GM12878 (cell line): ENCODE measurements around the gene MEF2D. TPM values are rescaled to one million over a fixed set of nuclear protein-coding genes. Genes with fewer than 3 reads are reported as not detected.

Experiments
- CUX1 ChIP-seq: IDR thresholded peaks from 2 replicates; pipeline ENCODE4 v1.6.1; 2012; ENCODE audit warnings: improper control_type of control experiment, low read depth, low read length; ENCODE audit not compliant: insufficient replicate concordance
- EGR1 ChIP-seq, 2 experiments: IDR thresholded peaks; 1 replicate in 1 of 2; 2 replicates in 1 of 2; pipeline ENCODE4 v1.6.1; 2011 to 2012; ENCODE audit warnings: low read depth in 2 of 2, low read length in 2 of 2, borderline replicate concordance in 1 of 2, mild to moderate bottlenecking in 1 of 2, moderate library complexity in 1 of 2
- ELK1 ChIP-seq: IDR thresholded peaks from 2 replicates; pipeline ENCODE4 v1.6.1; 2012; ENCODE audit warnings: low read depth, low read length, improper control_type of control experiment
- IKZF1 ChIP-seq: fragments of 450-650 bp; conservative IDR thresholded peaks from 2 replicates; pipeline ENCODE4 v1.6.1; 2017; ENCODE audit warnings: antibody characterized with exemption, mild to moderate bottlenecking
- MEF2B ChIP-seq: fragments of 450-650 bp; IDR thresholded peaks from 2 replicates; pipeline ENCODE4 v1.6.1; 2018; ENCODE audit warnings: mild to moderate bottlenecking, moderate library complexity; ENCODE audit not compliant: partially characterized antibody, poor library complexity, severe bottlenecking
- MXI1 ChIP-seq: fragments of 150-350 bp; IDR thresholded peaks from 2 replicates; pipeline ENCODE4 v1.6.1; 2011; ENCODE audit warnings: low read depth, mild to moderate bottlenecking, inconsistent platforms, low read length, improper control_type of control experiment
- RELA ChIP-seq: fragments of 450-650 bp; IDR thresholded peaks from 2 replicates; pipeline ENCODE4 v1.8.0; 2014; ENCODE audit warnings: borderline replicate concordance; ENCODE audit not compliant: partially characterized antibody
- RELB ChIP-seq: fragments of 450-650 bp; IDR thresholded peaks from 2 replicates; pipeline ENCODE4 v1.6.1; 2017; ENCODE audit warnings: low read depth, mild to moderate bottlenecking, moderate library complexity
- SMAD1 ChIP-seq: fragments of 450-650 bp; IDR thresholded peaks from 2 replicates; pipeline ENCODE4 v1.6.1; 2018; ENCODE audit warnings: mild to moderate bottlenecking, low read depth; ENCODE audit not compliant: partially characterized antibody
- TCF12 ChIP-seq: IDR thresholded peaks from 2 replicates; pipeline ENCODE4 v1.6.1; 2011; ENCODE audit warnings: low read depth, mild to moderate bottlenecking, low read length
- ZNF217 ChIP-seq: fragments of 450-650 bp; IDR thresholded peaks from 2 replicates; pipeline ENCODE4 v1.6.1; 2017; ENCODE audit warnings: antibody characterized with exemption, mild to moderate bottlenecking
- polyA plus RNA-seq, 11 experiments: library from polyadenylated mRNA; depleted of rRNA in 4 of 11; unstranded in 6 of 11; stranded (reverse) in 5 of 11; fragments of >200 nt; fragmentation: Nextera tagmentation in 4 of 11; fragmentation: Illumina TruSeq in 1 of 11; extraction: Ambion mirVana in 4 of 11; extraction: Trizol in 1 of 11; gene quantifications; 1 replicate in 1 of 11; 2 replicates in 10 of 11; pipeline versions ENCODE4 v1.2.1 to v1.2.3, GENCODE V29; 2011 to 2016; ENCODE audit warnings: inconsistent platforms in 2 of 11, missing spikeins in 2 of 11, low read depth in 1 of 11
- total RNA-seq, 4 experiments: library from RNA; depleted of rRNA in 3 of 4; stranded (reverse); fragments of >200 nt in 3 of 4; fragmentation: Illumina TruSeq in 1 of 4; extraction: Trizol in 1 of 4; gene quantifications; 2 replicates each; pipeline versions ENCODE4 v1.2.1 to v1.2.3, GENCODE V29; 2013 to 2021
- TF ChIP-seq, protein P1 (sequence below): fragments of 450-650 bp; IDR thresholded peaks from 2 replicates; pipeline ENCODE4 v1.6.1; 2017; ENCODE audit warnings: mild to moderate bottlenecking, low read depth, inconsistent platforms; ENCODE audit not compliant: poor library complexity, severe bottlenecking
- TF ChIP-seq, protein P2 (sequence below): fragments of 450-650 bp; IDR thresholded peaks from 2 replicates; pipeline ENCODE4 v1.6.1; 2017; ENCODE audit warnings: antibody characterized with exemption, mild to moderate bottlenecking, moderate library complexity

Gene MEF2D
- total and polyA plus RNA-seq, 10 of the 15 experiments (the other 5 are each of a cell fraction or from before 2014, with no cell fraction given) = 0.61 to 53.0 (median 15.2) TPM

DNA sequence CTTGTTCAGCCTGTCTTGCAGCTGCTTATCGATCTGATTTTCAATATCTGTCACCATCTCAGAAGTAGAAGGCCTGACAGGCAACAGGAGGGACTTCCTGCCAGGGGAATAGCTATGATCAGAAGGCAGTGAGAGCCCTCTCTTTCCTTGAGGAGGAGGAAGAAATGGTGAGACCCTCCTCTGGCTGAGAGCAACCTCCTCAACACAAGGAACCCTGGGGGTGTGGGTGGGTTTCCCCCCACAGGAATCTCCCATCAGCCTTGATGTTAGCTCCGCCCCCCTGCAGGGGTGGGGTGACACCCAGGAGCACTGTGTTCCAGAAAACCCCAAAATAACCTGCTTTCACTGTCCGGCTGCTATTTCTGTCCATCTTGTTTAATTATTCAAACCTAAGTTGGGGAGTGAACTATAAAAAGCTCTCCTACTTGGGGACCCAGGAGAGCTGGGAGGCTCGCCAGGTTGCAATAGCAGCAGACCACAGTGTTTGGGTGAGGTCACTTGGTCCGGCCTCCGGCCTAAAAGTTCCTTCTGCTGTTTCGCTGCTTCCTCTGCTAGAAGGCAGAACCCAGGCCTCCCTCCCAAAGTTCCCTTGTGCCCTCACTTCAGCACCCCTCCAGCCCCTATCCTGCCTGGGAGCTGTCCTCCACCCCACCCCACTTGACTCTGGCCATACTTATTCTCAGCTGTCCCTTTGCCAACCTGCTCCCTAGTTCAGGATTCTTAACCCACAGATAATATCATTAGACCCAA, 7.8 kb upstream of the MEF2D start (continued):
- peak; percentile 90 for TF ChIP-seq CUX1
- no peak for TF ChIP-seq SMAD1
- no peak for TF ChIP-seq ZNF217
- peak; percentile 16 for TF ChIP-seq RELA
- TF ChIP-seq TCF12 = 0 out of 2 replicates have a peak, but pooled peaks have one; percentile 5
- TF ChIP-seq IKZF1 = peak; percentile 71
- TF ChIP-seq, protein P1, sequence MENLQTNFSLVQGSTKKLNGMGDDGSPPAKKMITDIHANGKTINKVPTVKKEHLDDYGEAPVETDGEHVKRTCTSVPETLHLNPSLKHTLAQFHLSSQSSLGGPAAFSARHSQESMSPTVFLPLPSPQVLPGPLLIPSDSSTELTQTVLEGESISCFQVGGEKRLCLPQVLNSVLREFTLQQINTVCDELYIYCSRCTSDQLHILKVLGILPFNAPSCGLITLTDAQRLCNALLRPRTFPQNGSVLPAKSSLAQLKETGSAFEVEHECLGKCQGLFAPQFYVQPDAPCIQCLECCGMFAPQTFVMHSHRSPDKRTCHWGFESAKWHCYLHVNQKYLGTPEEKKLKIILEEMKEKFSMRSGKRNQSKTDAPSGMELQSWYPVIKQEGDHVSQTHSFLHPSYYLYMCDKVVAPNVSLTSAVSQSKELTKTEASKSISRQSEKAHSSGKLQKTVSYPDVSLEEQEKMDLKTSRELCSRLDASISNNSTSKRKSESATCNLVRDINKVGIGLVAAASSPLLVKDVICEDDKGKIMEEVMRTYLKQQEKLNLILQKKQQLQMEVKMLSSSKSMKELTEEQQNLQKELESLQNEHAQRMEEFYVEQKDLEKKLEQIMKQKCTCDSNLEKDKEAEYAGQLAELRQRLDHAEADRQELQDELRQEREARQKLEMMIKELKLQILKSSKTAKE = peak; percentile 67
- TF ChIP-seq ELK1 = no peak
- TF ChIP-seq MXI1 = peak; percentile 30; the same call in 1 of the 2 replicates
- peak in 1 of 2 experiments; percentile 47; a peak in 1 of 3 replicates for TF ChIP-seq EGR1 (IDR thresholded peaks at IDR 0.05; ENCODE audit: borderline replicate concordance in 1 of 2, low read depth in 2 of 2, low read length in 2 of 2)
- peak; percentile 64; the same call in 1 of the 2 replicates for TF ChIP-seq RELB
- peak; percentile 81 for TF ChIP-seq MEF2B
- TF ChIP-seq, protein P2, sequence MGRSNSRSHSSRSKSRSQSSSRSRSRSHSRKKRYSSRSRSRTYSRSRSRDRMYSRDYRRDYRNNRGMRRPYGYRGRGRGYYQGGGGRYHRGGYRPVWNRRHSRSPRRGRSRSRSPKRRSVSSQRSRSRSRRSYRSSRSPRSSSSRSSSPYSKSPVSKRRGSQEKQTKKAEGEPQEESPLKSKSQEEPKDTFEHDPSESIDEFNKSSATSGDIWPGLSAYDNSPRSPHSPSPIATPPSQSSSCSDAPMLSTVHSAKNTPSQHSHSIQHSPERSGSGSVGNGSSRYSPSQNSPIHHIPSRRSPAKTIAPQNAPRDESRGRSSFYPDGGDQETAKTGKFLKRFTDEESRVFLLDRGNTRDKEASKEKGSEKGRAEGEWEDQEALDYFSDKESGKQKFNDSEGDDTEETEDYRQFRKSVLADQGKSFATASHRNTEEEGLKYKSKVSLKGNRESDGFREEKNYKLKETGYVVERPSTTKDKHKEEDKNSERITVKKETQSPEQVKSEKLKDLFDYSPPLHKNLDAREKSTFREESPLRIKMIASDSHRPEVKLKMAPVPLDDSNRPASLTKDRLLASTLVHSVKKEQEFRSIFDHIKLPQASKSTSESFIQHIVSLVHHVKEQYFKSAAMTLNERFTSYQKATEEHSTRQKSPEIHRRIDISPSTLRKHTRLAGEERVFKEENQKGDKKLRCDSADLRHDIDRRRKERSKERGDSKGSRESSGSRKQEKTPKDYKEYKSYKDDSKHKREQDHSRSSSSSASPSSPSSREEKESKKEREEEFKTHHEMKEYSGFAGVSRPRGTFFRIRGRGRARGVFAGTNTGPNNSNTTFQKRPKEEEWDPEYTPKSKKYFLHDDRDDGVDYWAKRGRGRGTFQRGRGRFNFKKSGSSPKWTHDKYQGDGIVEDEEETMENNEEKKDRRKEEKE = no peak
